ENCODE results near the gene ACTL7A.

DNA sequence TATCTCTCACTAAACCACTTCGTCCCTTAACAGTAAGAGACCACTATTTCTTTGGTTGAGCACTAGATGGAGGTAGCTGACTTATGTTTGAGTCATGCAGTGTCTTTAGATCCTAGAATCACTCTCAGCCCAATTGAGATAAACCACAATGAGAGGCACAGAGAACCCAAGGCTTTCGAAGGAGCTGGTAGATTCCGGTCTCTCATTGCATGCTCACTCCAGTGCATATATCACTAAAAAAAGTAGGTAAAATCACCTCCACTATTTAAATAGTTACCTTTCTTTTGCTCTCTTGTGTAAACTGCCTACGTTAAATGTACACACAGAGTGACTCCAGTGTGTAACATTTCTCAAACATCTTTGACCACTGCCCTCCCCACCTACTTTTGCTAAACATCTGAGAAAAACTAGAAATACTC, 27.6 kb downstream of the ACTL7A start:
- TF ChIP-seq EZH2phosphoT487 (IDR thresholded peaks at IDR 0.05; ENCODE audit: insufficient read depth, low read depth) (no peak), EZH2 (IDR thresholded peaks at IDR 0.05; ENCODE audit: insufficient read depth, poor library complexity, severe bottlenecking) (no peak)

All from GM23248 (cell line).